ENCODE measurements around the gene VPS72.

VPS72 gene

DNA sequence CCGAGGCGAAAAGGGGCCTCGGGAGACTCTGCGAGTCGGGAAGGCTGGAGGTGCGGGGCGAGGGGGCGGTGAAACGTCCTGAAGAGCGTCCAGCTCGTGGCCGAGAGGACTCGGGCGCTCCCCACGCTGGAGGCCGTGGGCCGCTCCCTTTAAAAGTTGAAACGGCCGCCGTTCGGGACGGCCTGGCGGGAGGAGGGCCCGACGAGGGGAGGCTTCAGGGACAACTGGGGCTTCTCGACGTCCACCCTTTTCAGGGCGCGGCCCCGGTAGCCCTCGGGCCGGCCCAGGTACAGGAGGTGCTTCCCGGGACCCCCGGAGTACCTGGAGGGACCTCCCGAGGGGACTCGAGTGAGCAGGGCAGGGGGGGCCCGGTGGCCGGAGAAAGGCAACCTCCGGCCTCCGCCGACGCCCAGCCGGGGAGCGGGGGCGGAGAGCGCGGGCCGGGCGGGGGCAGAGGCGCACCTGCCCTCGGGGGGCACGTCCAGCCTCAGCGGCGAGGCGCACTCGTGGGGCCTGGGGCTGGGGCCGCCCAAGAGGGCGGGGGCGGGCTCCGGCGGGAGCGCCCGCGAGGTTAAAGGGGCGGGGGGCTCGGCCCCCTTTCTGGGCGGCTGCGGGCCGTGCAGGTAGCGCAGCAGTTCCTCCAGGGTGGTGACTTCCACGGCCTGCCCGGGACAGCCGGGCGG is 57.5 kb downstream of the VPS72 start:
- H3K9me3 Mint-ChIP-seq = no peaks in the 10 kb centered on the region
- peaks cover 24% of the 10 kb centered on the region for H3K4me1 Mint-ChIP-seq
- H3K36me3 Mint-ChIP-seq (ENCODE audit: low read depth) = peaks cover 40% of the 10 kb centered on the region
- peak overlapping the region; percentile 77 for H3K4me3 Mint-ChIP-seq
- peaks cover 38% of the 10 kb centered on the region for H3K27me3 Mint-ChIP-seq (ENCODE audit: low read depth, poor library complexity)
- DNase-seq = no peak
- no peak overlapping the region for H3K27ac Mint-ChIP-seq
- TF ChIP-seq, protein P1, sequence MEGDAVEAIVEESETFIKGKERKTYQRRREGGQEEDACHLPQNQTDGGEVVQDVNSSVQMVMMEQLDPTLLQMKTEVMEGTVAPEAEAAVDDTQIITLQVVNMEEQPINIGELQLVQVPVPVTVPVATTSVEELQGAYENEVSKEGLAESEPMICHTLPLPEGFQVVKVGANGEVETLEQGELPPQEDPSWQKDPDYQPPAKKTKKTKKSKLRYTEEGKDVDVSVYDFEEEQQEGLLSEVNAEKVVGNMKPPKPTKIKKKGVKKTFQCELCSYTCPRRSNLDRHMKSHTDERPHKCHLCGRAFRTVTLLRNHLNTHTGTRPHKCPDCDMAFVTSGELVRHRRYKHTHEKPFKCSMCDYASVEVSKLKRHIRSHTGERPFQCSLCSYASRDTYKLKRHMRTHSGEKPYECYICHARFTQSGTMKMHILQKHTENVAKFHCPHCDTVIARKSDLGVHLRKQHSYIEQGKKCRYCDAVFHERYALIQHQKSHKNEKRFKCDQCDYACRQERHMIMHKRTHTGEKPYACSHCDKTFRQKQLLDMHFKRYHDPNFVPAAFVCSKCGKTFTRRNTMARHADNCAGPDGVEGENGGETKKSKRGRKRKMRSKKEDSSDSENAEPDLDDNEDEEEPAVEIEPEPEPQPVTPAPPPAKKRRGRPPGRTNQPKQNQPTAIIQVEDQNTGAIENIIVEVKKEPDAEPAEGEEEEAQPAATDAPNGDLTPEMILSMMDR (IDR thresholded peaks at IDR 0.05) = no peak

DNA sequence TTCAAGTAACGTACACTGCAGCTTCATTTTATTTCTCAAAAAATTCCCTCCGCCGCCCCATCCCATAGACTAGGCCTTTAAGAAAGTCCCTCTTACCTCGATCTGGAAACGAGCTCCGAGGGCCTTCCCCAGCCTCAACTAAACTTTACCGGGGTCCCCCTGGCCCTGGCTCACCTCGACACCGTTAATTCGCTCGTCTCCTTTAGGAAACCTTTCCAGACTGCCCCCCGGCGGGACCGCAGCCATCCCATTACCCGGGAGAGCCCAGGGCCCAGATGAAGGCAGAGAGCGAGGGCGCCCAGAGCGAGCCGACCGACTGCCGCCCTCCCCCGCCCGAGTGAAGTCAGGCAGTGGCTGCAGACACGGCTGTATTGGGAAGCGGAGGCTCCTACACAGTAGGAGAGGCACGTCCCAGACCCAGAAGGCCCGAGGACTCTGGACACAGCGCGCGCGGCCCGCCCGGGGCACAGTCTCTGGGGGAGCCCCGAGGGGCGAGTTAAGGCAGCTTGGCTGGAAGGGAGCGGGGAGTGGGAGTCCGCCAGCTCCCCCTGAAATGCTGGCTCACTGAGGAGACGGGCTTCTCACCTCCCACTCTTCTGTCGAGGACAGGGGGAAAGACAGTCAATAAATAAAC is 58.2 kb downstream of the VPS72 start:
- Mint-ChIP-seq H3K27me3 (ENCODE audit: low read depth, poor library complexity) (peaks cover 38% of the 10 kb centered on the region), H3K36me3 (ENCODE audit: low read depth) (peaks cover 34% of the 10 kb centered on the region), H3K27ac (peak overlapping the region; percentile 70), H3K4me1 (peaks cover 24% of the 10 kb centered on the region), H3K9me3 (no peaks in the 10 kb centered on the region), H3K4me3 (peak overlapping the region; percentile 77)
- peak; percentile 62 for DNase-seq
- TF ChIP-seq, protein P1 (IDR thresholded peaks at IDR 0.05) = no peak

DNA sequence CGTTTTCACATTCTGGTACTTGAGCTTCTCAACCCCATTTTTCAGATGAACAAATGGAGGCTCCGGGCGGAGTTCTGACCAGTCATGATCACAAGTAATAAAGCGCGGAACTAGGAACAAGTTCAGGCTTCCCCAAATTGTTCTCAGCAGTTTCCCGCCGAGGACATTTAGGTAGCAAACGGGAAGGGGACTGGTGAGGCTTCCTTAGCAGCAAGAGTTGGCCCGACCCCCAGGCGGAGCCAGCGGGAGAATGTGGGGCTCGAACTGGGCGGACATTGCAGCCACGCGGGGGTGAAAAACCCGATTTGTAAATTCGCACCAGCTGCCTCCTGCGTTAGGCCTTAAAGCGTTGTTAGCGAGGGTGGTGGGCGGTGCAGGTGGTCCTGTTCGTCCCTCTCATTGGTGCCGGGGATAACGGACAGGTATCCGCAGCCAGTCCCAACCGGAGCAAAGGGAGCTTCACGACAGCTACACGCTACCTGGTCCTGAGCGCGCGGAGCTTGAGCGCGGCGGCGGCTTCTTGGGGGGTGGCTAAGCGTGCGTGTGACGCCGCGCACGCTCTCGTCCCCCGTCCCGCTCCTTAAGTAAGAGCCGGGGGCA is 58.9 kb downstream of the VPS72 start:
- H3K36me3 Mint-ChIP-seq (ENCODE audit: low read depth) = peaks cover 27% of the 10 kb centered on the region
- peak overlapping the region; percentile 29 for H3K27ac Mint-ChIP-seq
- DNase-seq = peak; percentile 85
- peak overlapping the region; percentile 77 for H3K4me3 Mint-ChIP-seq
- TF ChIP-seq, protein P1 (IDR thresholded peaks at IDR 0.05) = no peak
- no peaks in the 10 kb centered on the region for H3K9me3 Mint-ChIP-seq
- peaks cover 26% of the 10 kb centered on the region for H3K4me1 Mint-ChIP-seq
- peaks cover 35% of the 10 kb centered on the region for H3K27me3 Mint-ChIP-seq (ENCODE audit: low read depth, poor library complexity)

DNA sequence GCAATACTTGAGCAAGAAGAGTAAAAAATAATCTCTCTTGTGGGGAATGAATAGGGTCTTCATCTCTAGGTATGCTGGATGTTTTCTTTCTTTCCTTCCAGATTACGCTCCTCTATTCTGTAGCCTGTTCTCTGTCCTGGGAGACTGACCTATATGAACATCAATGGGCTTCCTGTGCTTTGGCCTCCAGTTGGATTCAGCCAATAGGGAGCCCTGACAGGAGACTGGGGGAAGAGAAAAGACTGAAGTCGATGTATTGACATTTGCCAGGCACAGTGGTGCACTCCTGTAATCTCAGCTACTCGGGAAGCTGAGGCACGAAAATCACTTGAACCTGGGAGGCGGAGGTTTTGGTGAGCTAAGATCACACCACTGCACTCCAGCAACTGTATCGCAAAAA is 61.2 kb downstream of the VPS72 start:
- Mint-ChIP-seq H3K27ac (no peak overlapping the region), H3K9me3 (no peaks in the 10 kb centered on the region), H3K36me3 (ENCODE audit: low read depth) (peaks cover 14% of the 10 kb centered on the region), H3K4me3 (no peak overlapping the region), H3K4me1 (peaks cover 40% of the 10 kb centered on the region), H3K27me3 (ENCODE audit: low read depth, poor library complexity) (peaks cover 20% of the 10 kb centered on the region)
- TF ChIP-seq, protein P1 (IDR thresholded peaks at IDR 0.05) = no peak
- DNase-seq = no peak
